Stimulated activated memory B cell treated with anti-CD40 and anti-IgM and Interleukin-4, amounts not matched to agents 10 μg/mL and 1 μg/mL and 100 μg/mL, for 72 hours (primary cell): Measurements from ENCODE around the gene DLGAP1.
"Not testable (repeated sequence)": the region's sequence is repeated elsewhere in the genome, so short reads cannot be mapped to it uniquely, and the experiment has no call there.

Experiments
- ATAC-seq: fragments of 150-1000 bp; cut with Tn5 transposase; 2 replicates; pipeline ENCODE4 v1.10.0; 2021
- H3K27ac Mint-ChIP-seq: one replicate; pipeline ENCODE4 v1.8.0; 2022; ENCODE audit warnings: mild to moderate bottlenecking, mixed read lengths
- H3K27me3 Mint-ChIP-seq: one replicate; pipeline ENCODE4 v1.8.0; 2022; ENCODE audit warnings: mixed read lengths
- H3K36me3 Mint-ChIP-seq: one replicate; pipeline ENCODE4 v1.8.0; 2022; ENCODE audit warnings: mixed read lengths
- H3K4me1 Mint-ChIP-seq: one replicate; pipeline ENCODE4 v1.8.0; 2022; ENCODE audit warnings: mixed read lengths
- H3K4me3 Mint-ChIP-seq: one replicate; pipeline ENCODE4 v1.8.0; 2022; ENCODE audit warnings: mild to moderate bottlenecking, moderate library complexity, mixed read lengths
- H3K9me3 Mint-ChIP-seq: one replicate; pipeline ENCODE4 v1.8.0; 2022; ENCODE audit warnings: mixed read lengths

Gene DLGAP1

GRCh38 chr18:4022749-4023148 lies 432.4 kb downstream of the DLGAP1 start:
- H3K27ac Mint-ChIP-seq, H3K36me3 Mint-ChIP-seq, H3K27me3 Mint-ChIP-seq, H3K4me1 Mint-ChIP-seq, H3K9me3 Mint-ChIP-seq, H3K4me3 Mint-ChIP-seq, ATAC-seq: not testable (repeated sequence)

- Mint-ChIP-seq H3K36me3 (no peaks in the 10 kb centered on the region), H3K27ac (no peak overlapping the region), H3K4me3 (no peak overlapping the region), H3K4me1 (no peaks in the 10 kb centered on the region), H3K27me3 (no peaks in the 10 kb centered on the region), H3K9me3 (peaks cover 9% of the 10 kb centered on the region)
- ATAC-seq, result no peak
Measured at GRCh38 chr18:4020026-4020425, 435.1 kb downstream of the DLGAP1 start.

GRCh38 chr18:4017480-4017879 lies 437.6 kb downstream of the DLGAP1 start:
- Mint-ChIP-seq H3K36me3 (no peaks in the 10 kb centered on the region), H3K4me3 (no peak overlapping the region), H3K27me3 (no peaks in the 10 kb centered on the region), H3K9me3 (peaks cover 9% of the 10 kb centered on the region), H3K27ac (no peak overlapping the region), H3K4me1 (no peaks in the 10 kb centered on the region)
- ATAC-seq, result no peak

- peaks cover 7% of the 10 kb centered on the region for H3K9me3 Mint-ChIP-seq
- H3K4me1 Mint-ChIP-seq, result no peaks in the 10 kb centered on the region
- H3K4me3 Mint-ChIP-seq, result no peak overlapping the region
- no peak overlapping the region for H3K27ac Mint-ChIP-seq
- H3K27me3 Mint-ChIP-seq, result peaks cover 8% of the 10 kb centered on the region
- no peak for ATAC-seq
- H3K36me3 Mint-ChIP-seq, result no peaks in the 10 kb centered on the region
Measured at GRCh38 chr18:4016391-4017049, 438.6 kb downstream of the DLGAP1 start.

GRCh38 chr18:4007846-4008245 lies 447.3 kb downstream of the DLGAP1 start:
- Mint-ChIP-seq H3K9me3 (peaks cover 3% of the 10 kb centered on the region), H3K4me1 (no peaks in the 10 kb centered on the region), H3K36me3 (no peaks in the 10 kb centered on the region), H3K4me3 (no peak overlapping the region), H3K27me3 (peaks cover 59% of the 10 kb centered on the region), H3K27ac (no peak overlapping the region)
- no peak for ATAC-seq

DNA sequence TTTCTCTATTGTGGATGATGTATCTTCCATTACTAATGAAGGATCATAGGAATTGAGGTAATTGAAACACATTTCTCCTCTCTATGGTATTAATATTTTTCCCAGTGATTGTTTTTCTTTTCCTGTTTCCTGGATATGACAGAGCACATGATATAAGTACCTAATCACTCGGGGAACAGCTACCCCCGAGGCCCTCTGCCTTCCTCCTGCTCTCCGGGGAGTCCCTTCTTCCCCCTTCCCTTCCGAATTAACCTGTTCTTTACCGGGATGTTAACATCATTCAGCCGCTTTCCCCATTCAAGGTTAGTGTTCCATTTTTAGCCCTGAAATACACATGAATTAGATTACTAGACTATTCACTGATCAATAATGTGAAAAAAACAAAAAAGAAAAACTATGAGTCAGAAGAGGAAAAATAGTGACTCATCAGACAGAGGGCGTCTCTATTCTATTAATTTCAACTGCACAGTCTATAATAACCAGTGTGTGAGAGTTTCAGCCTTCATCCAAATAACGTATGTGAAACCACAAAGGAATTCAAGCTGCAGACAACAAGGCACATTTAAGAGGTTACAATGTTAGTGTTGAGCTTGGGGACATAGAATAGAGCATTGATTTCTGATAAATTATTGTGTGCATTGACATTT lies 450.8 kb downstream of the DLGAP1 start:
- H3K27me3 Mint-ChIP-seq, result peaks cover 61% of the 10 kb centered on the region

GRCh38 chr18:3998698-3999333 lies 456.3 kb downstream of the DLGAP1 start:
- Mint-ChIP-seq H3K36me3 (no peaks in the 10 kb centered on the region), H3K27me3 (peaks cover 27% of the 10 kb centered on the region), H3K27ac (no peak overlapping the region), H3K4me1 (no peaks in the 10 kb centered on the region), H3K9me3 (no peaks in the 10 kb centered on the region), H3K4me3 (no peak overlapping the region)
- no peak for ATAC-seq

More for the DNA sequence above, 450.8 kb downstream of the DLGAP1 start:
- ATAC-seq, result no peak
- Mint-ChIP-seq H3K4me1 (no peaks in the 10 kb centered on the region), H3K4me3 (no peak overlapping the region), H3K27ac (no peak overlapping the region), H3K36me3 (no peaks in the 10 kb centered on the region), H3K9me3 (no peaks in the 10 kb centered on the region)

- ATAC-seq, result no peak
- Mint-ChIP-seq H3K4me3 (no peak overlapping the region), H3K27me3 (no peaks in the 10 kb centered on the region), H3K27ac (no peak overlapping the region), H3K4me1 (no peaks in the 10 kb centered on the region), H3K9me3 (no peaks in the 10 kb centered on the region), H3K36me3 (no peaks in the 10 kb centered on the region)
Measured at GRCh38 chr18:3995476-3996102, 459.5 kb downstream of the DLGAP1 start.

DNA sequence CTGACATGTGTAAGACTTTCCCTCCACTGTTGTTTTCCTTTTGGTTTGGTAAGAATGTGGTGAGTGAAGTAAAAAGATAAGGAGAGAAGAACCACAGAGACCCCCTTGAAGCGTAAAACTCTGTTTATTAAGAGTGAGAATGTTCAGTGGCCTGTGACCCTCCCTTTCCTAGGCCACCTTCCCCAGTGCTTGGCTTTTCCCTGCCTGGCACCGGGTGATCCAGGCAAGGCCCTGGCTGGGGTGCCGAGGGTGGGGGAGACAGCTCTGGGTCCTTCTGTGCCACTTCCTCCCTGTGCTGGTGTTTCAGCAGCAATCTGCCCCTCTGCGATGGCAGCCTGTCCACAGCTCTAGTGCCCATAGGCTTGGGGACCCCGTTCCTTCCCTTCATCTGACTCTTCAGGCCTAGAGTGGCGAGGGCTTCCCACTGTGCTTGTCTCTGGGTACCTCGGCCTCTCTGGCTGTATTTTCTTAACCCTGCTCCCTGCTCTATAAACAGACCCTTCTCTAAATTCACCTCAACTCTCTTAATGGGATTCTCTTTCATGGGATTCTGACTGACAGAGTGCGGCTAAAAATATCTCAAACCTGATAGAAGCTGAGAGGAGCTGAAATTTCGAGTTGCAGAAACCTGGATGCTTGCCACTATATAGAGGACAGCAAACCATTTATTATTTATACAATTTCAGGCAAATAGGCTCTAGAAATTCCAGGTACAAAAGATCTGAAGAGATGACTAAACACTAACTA lies 461.0 kb downstream of the DLGAP1 start:
- H3K4me3 Mint-ChIP-seq, result no peak overlapping the region
- H3K27me3 Mint-ChIP-seq, result no peaks in the 10 kb centered on the region
- H3K9me3 Mint-ChIP-seq, result no peaks in the 10 kb centered on the region
- no peak overlapping the region for H3K27ac Mint-ChIP-seq
- ATAC-seq, result no peak
- H3K4me1 Mint-ChIP-seq, result no peaks in the 10 kb centered on the region
- H3K36me3 Mint-ChIP-seq, result no peaks in the 10 kb centered on the region

- no peak for ATAC-seq
- no peak overlapping the region for H3K27ac Mint-ChIP-seq
- H3K36me3 Mint-ChIP-seq, result no peaks in the 10 kb centered on the region
- peaks cover 9% of the 10 kb centered on the region for H3K4me1 Mint-ChIP-seq
- no peaks in the 10 kb centered on the region for H3K9me3 Mint-ChIP-seq
- H3K4me3 Mint-ChIP-seq, result no peak overlapping the region
- no peaks in the 10 kb centered on the region for H3K27me3 Mint-ChIP-seq
Measured at GRCh38 chr18:3985664-3986063, 469.4 kb downstream of the DLGAP1 start.

DNA sequence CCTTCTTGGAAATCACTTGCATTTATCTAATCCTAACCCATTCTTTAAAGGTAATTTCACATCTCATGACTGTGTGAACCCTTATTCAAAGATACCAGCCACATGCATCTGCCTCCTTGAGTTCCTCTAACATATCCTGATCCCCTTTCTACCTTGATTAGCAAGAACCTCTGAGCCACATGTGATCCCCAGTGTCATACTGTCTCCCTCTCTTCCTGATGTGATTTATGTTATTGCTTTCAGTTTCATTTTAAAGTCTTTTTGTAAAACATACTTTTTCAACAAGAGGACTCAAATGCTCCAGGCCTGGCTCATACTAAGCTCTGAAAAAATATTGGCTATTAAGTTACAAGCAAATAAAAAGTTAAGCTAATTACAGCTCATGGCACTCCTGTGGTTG lies 470.1 kb downstream of the DLGAP1 start:
- no peaks in the 10 kb centered on the region for H3K9me3 Mint-ChIP-seq
- no peak for ATAC-seq
- no peaks in the 10 kb centered on the region for H3K27me3 Mint-ChIP-seq
- no peaks in the 10 kb centered on the region for H3K36me3 Mint-ChIP-seq
- H3K4me3 Mint-ChIP-seq, result no peak overlapping the region
- H3K4me1 Mint-ChIP-seq, result peaks cover 9% of the 10 kb centered on the region
- H3K27ac Mint-ChIP-seq, result no peak overlapping the region

GRCh38 chr18:3984163-3984757 lies 470.8 kb downstream of the DLGAP1 start:
- Mint-ChIP-seq H3K36me3 (peaks cover 3% of the 10 kb centered on the region), H3K9me3 (peaks cover 2% of the 10 kb centered on the region), H3K4me3 (no peak overlapping the region), H3K27me3 (no peaks in the 10 kb centered on the region), H3K4me1 (peaks cover 9% of the 10 kb centered on the region), H3K27ac (no peak overlapping the region)
- no peak for ATAC-seq

DNA sequence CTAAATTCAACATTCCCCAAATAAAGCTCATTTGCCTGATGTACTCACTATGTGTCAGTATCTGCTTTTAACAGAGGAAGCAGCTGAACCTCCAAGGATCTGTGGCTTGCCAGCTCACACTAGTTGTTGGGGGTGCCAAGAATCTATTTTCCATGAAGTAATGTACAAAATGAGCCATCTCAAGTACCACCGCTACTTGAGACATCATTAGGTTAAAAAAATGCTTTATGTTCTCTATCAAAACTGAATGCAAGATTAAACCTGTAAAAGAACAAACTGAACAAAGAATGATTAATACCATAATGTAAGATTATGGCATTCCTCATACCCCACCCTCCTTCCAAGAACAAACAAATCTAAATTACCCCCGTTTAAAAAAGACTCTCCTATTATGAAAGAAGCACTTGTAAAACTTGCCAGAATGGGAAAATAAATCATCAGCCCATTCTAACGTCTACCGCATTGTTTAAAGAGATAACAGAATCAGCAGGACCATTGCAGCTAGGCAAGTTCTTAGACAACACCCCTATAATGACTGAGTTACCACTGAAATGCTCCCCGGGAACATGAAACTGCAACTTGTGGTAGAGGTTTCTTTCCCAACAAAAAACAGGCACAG lies 471.6 kb downstream of the DLGAP1 start:
- Mint-ChIP-seq H3K36me3 (peaks cover 5% of the 10 kb centered on the region), H3K4me1 (peaks cover 9% of the 10 kb centered on the region), H3K27ac (no peak overlapping the region), H3K4me3 (no peak overlapping the region), H3K9me3 (peaks cover 7% of the 10 kb centered on the region), H3K27me3 (no peaks in the 10 kb centered on the region)
- no peak for ATAC-seq

DNA sequence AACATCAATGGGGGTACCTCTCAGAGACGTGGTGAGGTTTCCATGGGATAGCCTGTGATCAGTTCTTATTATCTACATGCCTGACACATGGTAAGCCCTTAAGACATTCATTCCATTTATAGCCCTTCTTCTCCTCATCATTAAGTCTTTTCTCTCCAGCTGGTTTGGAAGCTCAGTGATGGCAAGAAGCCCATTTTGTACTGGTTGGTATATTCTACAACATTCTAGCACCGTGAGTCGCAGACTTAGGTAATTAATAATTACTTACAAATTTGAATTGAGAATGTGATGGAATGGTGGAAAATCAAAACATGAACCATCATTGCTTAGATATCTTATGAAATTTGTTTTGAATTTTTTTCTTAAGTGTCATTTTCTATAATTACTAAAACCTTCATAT lies 472.6 kb downstream of the DLGAP1 start:
- Mint-ChIP-seq H3K27ac (no peak overlapping the region), H3K4me1 (peaks cover 9% of the 10 kb centered on the region), H3K4me3 (no peak overlapping the region), H3K27me3 (no peaks in the 10 kb centered on the region), H3K9me3 (peaks cover 12% of the 10 kb centered on the region), H3K36me3 (peaks cover 5% of the 10 kb centered on the region)
- no peak for ATAC-seq
